ENCODE measurements around the gene SOS1. TPM values are rescaled to one million over a fixed set of nuclear protein-coding genes. Genes with fewer than 3 reads are reported as not detected.

The SOS1 gene
- total and polyA plus RNA-seq, 2 donors (not counting 1 experiment from before 2014, with no cell fraction given) = 18.2 to 58.1 TPM

GRCh38 chr2:38945372-38945771 lies 175.5 kb downstream of the SOS1 start:
- Histone ChIP-seq H3K79me2 (ENCODE audit: control insufficient read depth, insufficient read depth, low read length) (no peaks in the 10 kb centered on the region), H3K27ac (ENCODE audit: low read length in 2 of 2) (no peak overlapping the region), H3K4me2 (replicated peaks; ENCODE audit: low read depth, low read length, poor library complexity, severe bottlenecking) (no peak overlapping the region), H3K4me3 (ENCODE audit: control extremely low read depth in 1 of 5, extremely low read depth in 1 of 5, insufficient read depth in 1 of 5, low read depth in 2 of 5, low read length in 4 of 5) (no peak overlapping the region), H3K36me3 (replicated peaks in 1 of 2; ENCODE audit: control extremely low read depth in 1 of 2, control insufficient read depth in 1 of 2, extremely low read depth in 1 of 2, insufficient read depth in 2 of 2, low read length in 1 of 2) (no peaks in the 10 kb centered on the region), H2AFZ (ENCODE audit: insufficient read depth, low read depth, low read length, poor library complexity, severe bottlenecking) (no peak overlapping the region), H3K9me3 (ENCODE audit: control extremely low read depth in 1 of 3, control insufficient read depth in 2 of 3, insufficient read depth in 1 of 3, low read length in 2 of 3) (no peaks in the 10 kb centered on the region), H3K27me3 (replicated peaks in 1 of 4; ENCODE audit: control extremely low read depth in 1 of 4, control insufficient read depth in 3 of 4, insufficient read depth in 4 of 4, low read length in 3 of 4) (no peaks in the 10 kb centered on the region), H4K20me1 (ENCODE audit: control insufficient read depth, insufficient read depth, low read length, poor library complexity, severe bottlenecking) (no peaks in the 10 kb centered on the region), H3K9ac (ENCODE audit: low read length) (no peak overlapping the region), H3K4me1 (ENCODE audit: control insufficient read depth in 2 of 2, insufficient read depth in 2 of 2, low read length in 2 of 2) (no peaks in the 10 kb centered on the region)
- TF ChIP-seq EZH2 (IDR thresholded peaks at IDR 0.05; ENCODE audit: borderline replicate concordance, insufficient read depth, low read depth, low read length, poor library complexity, severe bottlenecking) = no peak
- Mint-ChIP-seq H3K27ac (no peak overlapping the region), H3K9me3 (ENCODE audit: insufficient read depth) (no peaks in the 10 kb centered on the region), H3K4me3 (no peak overlapping the region), H3K27me3 (no peaks in the 10 kb centered on the region), H3K4me1 (no peaks in the 10 kb centered on the region)
- no peak for DNase-seq
- 100% methylated on average over 3 of the region's 4 CpGs for WGBS (ENCODE audit: insufficient coverage)
- POLR2A ChIA-PET = no interaction called here
- CTCF ChIA-PET = interaction anchor here (2.7 to 6.1 kb wide), 3 partner anchors 13 to 285 kb away, joined by 9 to 201 read pairs (median 10); no protein-coding TSS in a partner anchor
- intact Hi-C loops (cut with micrococcal nuclease) = no loop called here
- ATAC-seq (ENCODE audit: low read depth) = no peak

- H3K9ac ChIP-seq (ENCODE audit: low read length) = no peak overlapping the region
- ATAC-seq (ENCODE audit: low read depth) (no peak), DNase-seq (no peak)
- no peak overlapping the region for H3K4me2 ChIP-seq (replicated peaks; ENCODE audit: low read depth, low read length, poor library complexity, severe bottlenecking)
- ChIA-PET CTCF (interaction anchor here (2.6 kb wide), 1 partner anchor 285 kb away, joined by 9 read pairs; no protein-coding TSS in a partner anchor), POLR2A (no interaction called here)
- no peaks in the 10 kb centered on the region for H3K4me1 Mint-ChIP-seq
- no peaks in the 10 kb centered on the region for H3K79me2 ChIP-seq (ENCODE audit: control insufficient read depth, insufficient read depth, low read length)
- H3K4me3 ChIP-seq (ENCODE audit: control extremely low read depth in 1 of 5, extremely low read depth in 1 of 5, insufficient read depth in 1 of 5, low read depth in 2 of 5, low read length in 4 of 5) = no peak overlapping the region
- H3K9me3 ChIP-seq (ENCODE audit: control extremely low read depth in 1 of 3, control insufficient read depth in 2 of 3, insufficient read depth in 1 of 3, low read length in 2 of 3) = no peaks in the 10 kb centered on the region
- TF ChIP-seq CTCF (IDR thresholded peaks at IDR 0.05) (no peak), EZH2 (IDR thresholded peaks at IDR 0.05; ENCODE audit: borderline replicate concordance, insufficient read depth, low read depth, low read length, poor library complexity, severe bottlenecking) (no peak)
- H4K20me1 ChIP-seq (ENCODE audit: control insufficient read depth, insufficient read depth, low read length, poor library complexity, severe bottlenecking) = no peaks in the 10 kb centered on the region
- no peaks in the 10 kb centered on the region for H3K9me3 Mint-ChIP-seq (ENCODE audit: insufficient read depth)
- no peak overlapping the region for H2AFZ ChIP-seq (ENCODE audit: insufficient read depth, low read depth, low read length, poor library complexity, severe bottlenecking)
- no peak overlapping the region for H3K4me3 Mint-ChIP-seq
- H3K27me3 ChIP-seq (replicated peaks in 1 of 4; ENCODE audit: control extremely low read depth in 1 of 4, control insufficient read depth in 3 of 4, insufficient read depth in 4 of 4, low read length in 3 of 4) = no peaks in the 10 kb centered on the region
- no peaks in the 10 kb centered on the region for H3K27me3 Mint-ChIP-seq
- no peaks in the 10 kb centered on the region for H3K36me3 ChIP-seq (replicated peaks in 1 of 2; ENCODE audit: control extremely low read depth in 1 of 2, control insufficient read depth in 1 of 2, extremely low read depth in 1 of 2, insufficient read depth in 2 of 2, low read length in 1 of 2)
- no peaks in the 10 kb centered on the region for H3K4me1 ChIP-seq (ENCODE audit: control insufficient read depth in 2 of 2, insufficient read depth in 2 of 2, low read length in 2 of 2)
- intact Hi-C loops (cut with micrococcal nuclease) = no loop called here
- no peak overlapping the region for H3K27ac ChIP-seq (ENCODE audit: low read length in 2 of 2)
- no peak overlapping the region for H3K27ac Mint-ChIP-seq
Measured at GRCh38 chr2:38943784-38944183, 177.1 kb downstream of the SOS1 start.

Measured in B cell (primary cell).